ENCODE measurements around the gene ADAMTS17. TPM values are rescaled to one million over a fixed set of nuclear protein-coding genes. Genes with fewer than 3 reads are reported as not detected.

Gene ADAMTS17
- total RNA-seq, 1 experiment from 2014 or later, result 1.6 TPM

GRCh38 chr15:100114100-100114499 is 227.7 kb downstream of the ADAMTS17 start:
- Histone ChIP-seq H3K4me3 (ENCODE audit: low read depth in 2 of 2, low read length in 2 of 2) (no peak overlapping the region), H3K9me3 (ENCODE audit: control insufficient read depth, insufficient read depth, low read depth, low read length) (no peaks in the 10 kb centered on the region), H3K27me3 (ENCODE audit: control insufficient read depth, insufficient read depth, low read length) (no peaks in the 10 kb centered on the region), H3K27ac (ENCODE audit: low read length) (no peak overlapping the region), H3K36me3 (ENCODE audit: control insufficient read depth, insufficient read depth, low read length) (no peaks in the 10 kb centered on the region), H3K4me1 (ENCODE audit: control insufficient read depth, insufficient read depth, low read length) (peaks cover 6% of the 10 kb centered on the region)
- ATAC-seq (no peak), DNase-seq (ENCODE audit: low read depth, low spot score) (no peak)
- intact Hi-C loops (cut with micrococcal nuclease; ENCODE audit: unreplicated experiment), result no loop called here
- no TSS peak for BruUV-seq (replicated peaks)
- ChIA-PET POLR2A (no interaction called here), CTCF (no interaction called here)
- TF ChIP-seq REST (IDR thresholded peaks at IDR 0.05; ENCODE audit: insufficient read depth in 1 of 2, low read depth in 2 of 2, low read length in 1 of 2) (no peak), POLR2AphosphoS5 (IDR thresholded peaks at IDR 0.05; ENCODE audit: low read depth, low read length) (no peak), SIN3A (IDR thresholded peaks at IDR 0.05; ENCODE audit: borderline replicate concordance, insufficient read depth, low read depth, low read length) (no peak), TCF7L2 (IDR thresholded peaks at IDR 0.05; ENCODE audit: low read depth, low read length) (no peak), CTCF (IDR thresholded peaks at IDR 0.05) (no peak)
- in situ Hi-C loops (cut with HindIII; ENCODE audit: low pct_unique_long_range_greater_than_20kb, low sequenced_read_pairs), result no loop called here

DNA sequence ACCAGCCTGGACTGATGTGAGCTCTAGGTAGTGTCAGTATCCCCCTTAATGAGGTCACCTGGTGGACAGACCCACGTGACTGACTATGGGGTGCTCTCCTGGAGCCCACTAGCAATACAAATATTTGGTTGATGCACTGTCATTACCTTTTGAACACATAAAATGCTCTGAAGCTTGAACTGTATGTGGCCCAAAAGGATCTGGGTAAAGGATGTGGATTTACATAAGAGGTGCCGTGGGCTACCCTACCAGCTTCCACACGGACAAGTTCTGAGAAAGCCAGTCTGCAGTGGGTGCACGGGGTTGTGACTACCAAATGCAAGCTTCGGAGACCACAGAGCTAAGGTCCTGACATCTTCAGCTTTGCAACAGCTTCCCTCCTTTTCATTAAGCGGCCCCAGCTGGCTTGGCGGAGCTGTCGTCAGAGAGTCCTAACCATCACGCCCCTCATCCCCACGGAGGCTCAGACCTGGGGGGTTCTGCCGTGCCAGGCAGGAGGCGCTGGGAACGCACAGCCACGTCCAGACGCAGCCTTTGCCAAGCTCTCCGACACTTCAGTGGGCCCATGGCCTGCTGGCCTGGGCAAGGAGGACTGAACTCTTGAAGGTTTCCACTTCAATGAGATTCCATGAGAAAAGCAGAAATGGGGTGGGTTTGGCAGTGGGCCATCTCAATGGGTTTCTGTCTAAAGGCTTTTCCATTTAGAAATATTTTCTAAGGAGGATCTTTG is 228.3 kb downstream of the ADAMTS17 start:
- ChIA-PET POLR2A (no interaction called here), CTCF (no interaction called here)
- intact Hi-C loops (cut with micrococcal nuclease; ENCODE audit: unreplicated experiment), result no loop called here
- H3K36me3 ChIP-seq (ENCODE audit: control insufficient read depth, insufficient read depth, low read length), result no peaks in the 10 kb centered on the region
- no peak overlapping the region for H3K27ac ChIP-seq (ENCODE audit: low read length)
- no peak for ATAC-seq
- H3K27me3 ChIP-seq (ENCODE audit: control insufficient read depth, insufficient read depth, low read length), result no peaks in the 10 kb centered on the region
- no peak overlapping the region for H3K4me3 ChIP-seq (ENCODE audit: low read depth in 2 of 2, low read length in 2 of 2)
- TF ChIP-seq SIN3A (IDR thresholded peaks at IDR 0.05; ENCODE audit: borderline replicate concordance, insufficient read depth, low read depth, low read length), result no peak
- TF ChIP-seq CTCF (IDR thresholded peaks at IDR 0.05), result no peak
- in situ Hi-C loops (cut with HindIII; ENCODE audit: low pct_unique_long_range_greater_than_20kb, low sequenced_read_pairs), result no loop called here
- no TSS peak for BruUV-seq (replicated peaks)
- DNase-seq (ENCODE audit: low read depth, low spot score), result no peak
- H3K9me3 ChIP-seq (ENCODE audit: control insufficient read depth, insufficient read depth, low read depth, low read length), result no peaks in the 10 kb centered on the region
- H3K4me1 ChIP-seq (ENCODE audit: control insufficient read depth, insufficient read depth, low read length), result peaks cover 6% of the 10 kb centered on the region
